HG03558 (cell line): ENCODE results near the gene PWP2.
"Not testable (repeated sequence)": the region's sequence is repeated elsewhere in the genome, so short reads cannot be mapped to it uniquely, and the experiment has no call there.

Experiments used
- ATAC-seq: cut with Tn5 transposase; IDR thresholded peaks from one replicate; pipeline ENCODE4 v1.9.1; 2021; ENCODE audit warnings: moderate number of reproducible peaks; ENCODE audit not compliant: unreplicated experiment; ENCODE audit errors: extremely low read depth

Gene PWP2

DNA sequence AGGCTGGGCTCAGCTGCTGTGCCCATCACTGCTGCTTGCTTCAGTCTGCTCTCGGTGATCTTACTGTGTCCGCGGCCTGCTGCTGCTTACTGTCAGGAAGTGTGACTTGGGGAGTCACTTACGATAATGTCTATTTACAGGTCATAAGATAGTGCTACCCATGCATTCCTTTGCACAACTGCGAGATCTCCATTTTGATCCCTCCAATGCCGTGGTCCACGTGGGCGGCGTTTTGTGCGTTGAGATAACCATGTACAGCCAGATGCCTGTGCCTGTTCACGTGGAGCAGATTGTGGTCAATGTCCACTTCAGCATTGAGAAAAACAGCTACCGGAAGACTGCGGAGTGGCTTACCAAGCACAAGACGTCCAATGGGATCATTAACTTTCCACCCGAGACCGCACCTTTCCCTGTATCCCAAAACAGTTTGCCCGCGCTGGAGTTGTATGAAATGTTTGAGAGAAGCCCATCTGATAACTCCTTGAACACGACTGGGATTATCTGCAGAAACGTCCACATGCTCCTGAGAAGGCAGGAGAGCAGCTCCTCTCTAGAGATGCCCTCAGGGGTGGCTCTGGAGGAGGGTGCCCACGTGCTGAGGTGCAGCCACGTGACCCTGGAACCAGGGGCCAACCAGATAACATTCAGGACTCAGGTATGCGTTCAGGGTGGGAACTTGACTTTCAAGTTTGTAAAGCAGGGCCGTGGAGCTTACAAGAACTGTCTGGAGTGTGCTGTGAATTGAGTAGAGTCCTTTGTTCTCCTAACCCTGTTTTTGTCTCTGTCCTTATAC is 24.4 kb upstream of the PWP2 start:
- ATAC-seq, result no peak

DNA sequence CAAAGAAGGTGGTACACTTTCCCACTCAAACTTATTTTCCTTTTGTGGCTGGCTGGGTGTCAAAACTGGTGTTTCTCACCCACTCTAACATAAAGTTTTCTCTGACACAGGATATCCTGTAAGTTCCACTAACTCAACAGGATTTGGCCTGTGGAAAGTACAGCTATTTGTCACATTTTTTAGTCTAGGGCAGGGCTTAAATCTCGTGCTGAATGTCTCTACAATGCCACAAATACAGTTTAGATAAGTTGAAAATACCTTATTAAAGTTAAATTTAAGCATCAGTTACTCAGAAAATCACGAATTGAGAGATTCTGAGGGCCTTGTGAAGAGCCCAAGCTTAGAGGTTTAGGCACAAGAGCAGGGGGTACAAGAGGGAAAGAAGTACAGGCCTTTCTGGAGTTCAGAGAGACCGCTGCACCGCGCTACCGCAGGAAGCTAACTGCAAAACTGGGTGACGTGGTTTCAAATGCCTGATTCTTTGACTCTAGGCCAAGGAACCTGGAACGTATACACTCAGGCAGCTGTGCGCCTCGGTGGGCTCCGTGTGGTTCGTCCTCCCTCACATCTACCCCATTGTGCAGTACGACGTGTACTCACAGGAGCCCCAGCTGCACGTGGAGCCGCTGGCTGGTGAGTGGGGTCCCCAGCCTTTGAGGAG is 23.4 kb upstream of the PWP2 start:
- no peak for ATAC-seq

DNA sequence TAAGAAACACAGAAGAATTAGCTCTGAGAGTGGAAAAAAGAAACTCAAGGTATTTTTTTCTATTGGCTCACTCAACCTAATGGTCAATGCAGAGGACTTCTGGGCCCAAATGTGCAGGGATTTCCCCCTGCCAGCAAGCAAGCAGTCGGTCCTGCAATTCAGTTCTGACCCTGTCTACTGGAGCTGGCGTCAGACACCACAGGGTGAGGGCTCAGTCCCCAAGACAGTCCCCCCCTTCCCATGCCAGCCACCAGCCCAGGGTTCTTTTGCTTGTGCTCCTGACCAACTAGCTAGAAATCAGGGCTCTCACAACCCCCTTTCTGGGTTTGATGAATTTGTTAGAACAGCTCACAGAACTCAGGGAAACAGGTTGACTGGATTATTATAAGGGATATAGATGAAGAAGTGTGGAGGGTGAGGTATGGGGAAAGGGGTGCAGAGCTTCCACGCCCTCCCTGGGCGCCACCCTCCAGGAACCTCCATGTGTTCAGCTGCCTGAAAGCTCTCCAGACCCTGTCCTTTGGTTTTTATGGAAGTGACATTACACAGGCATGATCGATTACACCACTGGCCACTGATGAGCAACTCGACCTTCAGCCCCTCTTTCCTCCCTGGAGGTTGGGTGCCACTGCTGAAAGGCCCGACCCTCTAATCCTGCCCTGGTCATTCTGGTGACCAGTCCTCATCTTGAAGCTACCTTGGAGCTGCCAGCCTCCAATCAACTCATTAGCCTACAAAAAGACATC is 22.5 kb upstream of the PWP2 start:
- ATAC-seq, result no peak

DNA sequence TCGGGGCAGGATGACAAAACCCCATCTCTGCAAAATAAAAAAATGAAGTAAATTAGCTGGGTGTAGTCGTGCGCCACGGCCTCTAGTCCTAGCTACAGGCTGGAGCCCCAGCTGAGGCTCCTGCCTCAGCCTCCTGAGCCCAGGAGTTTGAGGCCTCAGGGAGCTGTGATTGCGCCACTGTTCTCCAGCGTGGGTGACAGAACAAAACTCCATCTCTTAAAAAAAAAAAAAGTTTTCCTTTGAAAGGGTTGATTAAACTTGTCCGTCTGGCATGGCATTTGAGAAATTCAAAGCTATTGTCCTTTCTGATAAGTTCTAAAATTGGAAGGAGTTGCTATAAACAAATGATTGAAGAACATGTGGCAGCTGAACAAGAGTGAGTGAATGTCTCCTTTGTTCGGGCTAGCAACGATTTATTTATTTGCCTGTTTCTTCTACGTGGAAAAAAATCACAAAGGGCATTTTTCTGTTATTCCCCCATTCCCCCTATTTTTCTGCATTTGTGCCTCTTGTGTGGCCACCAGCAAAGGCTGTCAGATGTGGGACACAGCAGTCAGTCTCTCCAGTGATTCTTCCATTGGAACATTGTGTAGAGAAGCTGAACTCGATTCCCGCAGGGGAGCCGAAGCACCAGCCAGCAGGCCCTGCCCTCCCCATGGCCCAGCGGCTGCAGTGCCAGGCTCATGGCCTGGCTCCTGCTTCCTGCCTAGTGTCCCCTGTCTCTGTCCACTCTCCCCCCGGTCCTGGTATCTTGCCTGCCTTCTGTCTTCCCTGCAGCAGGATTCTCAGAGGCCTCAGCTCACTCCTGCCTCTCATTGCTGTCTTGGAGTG is 21.5 kb upstream of the PWP2 start:
- no peak for ATAC-seq

DNA sequence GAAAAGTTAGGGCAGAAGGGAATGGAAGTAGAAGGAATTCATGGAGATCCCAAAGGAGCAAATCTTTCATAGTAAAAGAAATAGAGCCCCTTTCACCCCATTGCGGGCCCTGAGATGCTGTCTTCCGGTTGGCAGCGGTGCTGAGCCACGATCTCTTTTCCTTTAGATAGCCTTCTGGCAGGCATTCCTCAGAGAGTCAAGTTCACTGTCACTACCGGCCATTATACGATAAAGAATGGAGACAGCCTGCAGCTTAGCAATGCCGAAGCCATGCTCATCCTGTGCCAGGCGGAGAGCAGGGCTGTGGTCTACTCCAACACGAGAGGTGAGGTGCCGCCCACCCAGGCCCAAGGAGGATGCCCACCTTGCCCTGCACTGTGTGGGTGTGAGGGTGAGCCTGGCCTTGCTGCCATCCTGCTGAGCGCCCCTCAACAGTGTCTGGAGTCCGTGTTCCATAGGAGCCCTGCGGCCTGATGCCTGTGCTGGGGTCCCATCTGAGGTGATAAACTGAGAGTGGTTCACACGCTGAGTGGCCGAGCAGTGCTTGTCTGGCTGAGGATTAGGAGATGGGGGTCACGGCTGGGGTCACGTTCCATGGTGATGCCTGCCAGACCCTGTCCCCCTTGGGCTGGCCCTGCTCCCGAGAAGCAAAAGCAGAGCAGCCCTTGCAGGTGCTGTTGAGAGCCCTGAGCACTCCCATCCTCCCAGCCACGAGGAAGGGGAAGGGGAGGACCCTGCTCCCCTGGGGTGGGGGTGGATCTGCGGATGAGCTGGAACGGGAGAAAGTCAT is 20.4 kb upstream of the PWP2 start:
- ATAC-seq, result no peak

DNA sequence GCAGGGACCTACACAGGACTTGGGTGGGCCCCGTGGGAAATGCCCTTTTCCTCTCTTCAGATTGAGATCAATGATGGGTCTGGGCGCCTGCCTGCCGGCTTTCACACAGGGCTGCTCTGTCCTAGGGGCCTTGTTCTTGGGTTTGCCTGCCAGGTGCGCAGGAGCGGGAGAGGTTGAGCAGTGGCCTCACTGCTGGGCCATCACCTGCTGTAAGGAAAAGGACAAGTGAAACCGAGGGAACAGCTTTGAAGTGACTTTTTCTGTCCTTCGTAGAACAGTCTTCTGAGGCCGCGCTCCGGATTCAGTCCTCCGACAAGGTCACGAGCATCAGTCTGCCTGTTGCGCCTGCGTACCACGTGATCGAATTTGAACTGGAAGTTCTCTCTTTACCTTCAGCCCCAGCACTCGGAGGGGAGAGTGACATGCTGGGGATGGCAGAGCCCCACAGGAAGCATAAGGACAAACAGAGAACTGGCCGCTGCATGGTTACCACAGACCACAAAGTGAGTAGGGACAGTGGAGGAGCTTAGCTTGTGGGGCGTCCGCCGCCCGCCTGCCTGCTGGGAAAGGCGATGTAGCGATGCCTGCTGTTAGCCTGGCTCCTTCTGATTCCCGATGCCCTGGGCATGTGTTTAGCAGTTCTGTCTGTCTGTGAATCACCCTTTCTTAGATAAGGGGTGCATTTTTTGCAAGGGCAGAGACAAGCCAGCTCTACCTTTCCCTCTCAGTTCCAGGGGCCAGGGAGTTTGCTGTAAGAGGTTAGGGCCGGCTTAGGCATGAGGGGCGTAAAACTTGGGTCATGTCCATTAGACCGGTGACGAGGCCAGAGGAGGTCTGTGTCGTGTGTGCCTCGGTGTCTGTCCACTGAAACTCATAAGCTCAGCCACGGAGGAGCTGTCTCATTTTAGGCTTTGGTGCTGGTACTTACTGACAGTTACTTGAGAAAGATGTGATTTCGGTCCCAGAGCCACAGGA is 19.5 kb upstream of the PWP2 start:
- ATAC-seq, result no peak

DNA sequence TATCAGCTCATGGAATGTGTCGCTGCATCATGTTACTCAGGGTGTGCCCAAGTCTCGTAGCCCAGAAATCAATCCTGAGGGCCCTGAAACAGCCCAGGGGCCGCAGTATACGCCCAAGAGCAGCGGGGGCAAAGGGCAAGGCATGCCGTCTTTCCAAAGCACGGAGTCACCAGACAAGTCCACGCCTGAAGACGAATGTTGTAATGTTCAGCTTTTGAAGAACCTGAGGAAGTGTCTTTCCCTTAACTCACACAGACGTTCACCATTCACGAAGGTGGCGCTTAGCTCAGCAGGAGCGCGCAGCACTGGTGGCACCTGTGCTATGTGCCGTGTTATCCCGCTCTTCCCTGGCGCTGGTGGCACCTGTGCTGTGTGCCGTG is 18.8 kb upstream of the PWP2 start:
- no peak for ATAC-seq

DNA sequence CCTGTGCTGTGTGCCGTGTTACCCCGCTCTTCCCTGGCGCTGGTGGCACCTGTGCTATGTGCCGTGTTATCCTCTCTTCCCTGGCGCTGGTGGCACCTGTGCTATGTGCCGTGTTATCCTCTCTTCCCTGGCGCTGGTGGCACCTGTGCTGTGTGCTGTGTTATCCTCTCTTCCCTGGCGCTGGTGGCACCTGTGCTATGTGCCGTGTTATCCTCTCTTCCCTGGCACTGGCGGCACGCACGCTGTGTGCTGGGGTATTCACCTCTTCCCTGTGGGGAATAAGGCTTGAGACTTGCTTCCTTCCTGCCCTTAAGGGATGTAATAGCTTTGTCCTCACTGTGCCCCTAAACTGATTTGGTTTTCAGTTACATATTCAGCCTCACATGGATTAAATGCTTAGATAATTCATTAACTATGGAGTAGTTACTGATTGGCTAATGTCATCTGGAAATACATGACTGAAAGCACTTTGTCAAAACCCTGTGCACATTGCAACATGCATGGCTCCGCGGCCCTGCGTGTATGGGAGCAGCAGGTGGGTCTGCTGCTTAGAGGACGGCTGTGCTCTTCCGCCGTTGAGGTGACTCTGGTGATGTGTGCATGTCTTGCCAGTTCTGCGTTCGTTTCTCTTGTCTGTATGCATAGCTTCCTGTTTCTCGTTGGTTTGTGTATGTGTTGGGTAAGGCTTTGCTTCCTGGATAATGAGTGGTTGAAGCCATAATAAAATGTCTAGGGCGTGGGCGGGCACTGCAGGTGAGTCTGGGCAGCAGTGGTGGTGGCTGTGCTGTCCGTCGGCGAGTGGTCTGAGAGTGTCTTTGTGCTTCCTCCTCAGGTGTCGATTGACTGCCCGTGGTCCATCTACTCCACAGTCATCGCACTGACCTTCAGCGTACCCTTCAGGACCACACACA is 17.9 kb upstream of the PWP2 start:
- no peak for ATAC-seq

DNA sequence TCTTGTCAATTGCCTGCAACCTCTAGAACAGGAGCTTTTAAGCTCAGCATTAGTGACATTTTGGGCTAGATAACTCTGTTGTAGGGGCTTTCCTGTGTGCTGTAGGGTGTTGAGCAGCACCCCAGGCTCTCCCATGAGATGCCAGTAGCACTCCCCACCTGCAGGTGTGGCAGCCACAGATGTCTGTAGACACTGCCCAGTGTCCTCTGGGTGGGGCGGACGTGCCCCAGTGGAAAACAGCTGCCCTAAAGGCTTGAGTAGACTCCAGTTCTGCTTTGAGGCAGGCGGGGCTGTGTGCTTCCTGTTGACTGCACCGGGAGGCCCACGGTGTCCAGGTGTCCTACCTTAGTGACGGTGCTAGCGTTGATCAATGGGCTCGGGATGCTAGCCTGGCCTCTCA is 16.9 kb upstream of the PWP2 start:
- ATAC-seq, result no peak

DNA sequence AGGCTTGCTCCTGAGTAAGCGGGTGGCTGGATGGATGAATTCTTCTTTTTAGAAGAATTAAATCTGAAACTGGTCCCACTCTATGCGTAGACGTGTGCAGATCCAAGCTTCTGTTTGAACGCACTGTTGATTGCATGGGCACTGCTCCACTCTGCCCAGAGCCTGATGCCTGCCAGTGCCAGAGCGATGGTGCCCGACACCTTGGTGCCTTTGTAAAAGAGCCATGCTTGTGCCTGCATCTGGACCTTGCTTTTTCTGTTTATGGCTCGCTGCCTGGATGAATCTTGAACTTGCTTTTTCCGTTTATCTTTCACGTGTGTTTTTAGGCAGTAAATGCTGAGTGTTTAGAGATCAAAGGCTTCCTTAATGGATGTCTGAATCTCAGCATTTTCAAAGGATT is 15.0 kb upstream of the PWP2 start:
- no peak for ATAC-seq

DNA sequence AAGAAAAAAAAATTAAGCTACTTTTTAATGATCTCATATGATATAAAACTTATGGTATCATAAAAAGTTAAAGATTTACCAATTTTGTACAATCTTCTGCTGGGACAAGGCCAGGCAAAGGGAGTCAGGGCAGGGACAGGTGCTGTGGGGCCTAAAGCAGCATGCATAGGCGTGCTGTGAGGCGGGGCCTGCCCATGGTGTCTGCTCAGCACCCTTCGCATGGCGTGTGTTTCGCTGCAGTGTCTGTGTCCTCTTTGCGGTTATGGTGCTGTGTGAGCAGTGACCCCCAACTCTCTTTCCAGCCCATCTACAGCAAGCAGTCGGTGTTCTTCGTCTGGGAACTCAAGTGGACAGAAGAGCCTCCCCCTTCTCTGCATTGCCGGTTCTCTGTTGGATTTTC is 13.4 kb upstream of the PWP2 start:
- no peak for ATAC-seq

DNA sequence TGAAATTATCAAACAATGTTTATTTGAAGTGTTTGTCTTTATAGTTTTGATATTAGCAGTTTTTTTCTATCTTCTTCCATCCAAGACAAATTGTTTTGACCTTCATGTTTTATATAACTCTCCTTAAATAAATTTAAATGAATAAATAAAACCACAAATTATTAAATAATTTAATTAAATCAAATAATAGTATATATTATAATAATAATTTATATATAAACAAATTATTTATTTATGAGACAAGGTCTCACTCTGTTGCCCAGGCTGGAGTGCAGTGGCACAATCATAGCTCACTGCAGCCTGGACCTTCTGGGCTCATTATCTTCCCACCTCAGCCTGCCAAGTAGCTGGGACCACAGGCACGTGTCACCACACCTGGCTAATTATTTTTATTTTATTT is 12.4 kb upstream of the PWP2 start:
- no peak for ATAC-seq

DNA sequence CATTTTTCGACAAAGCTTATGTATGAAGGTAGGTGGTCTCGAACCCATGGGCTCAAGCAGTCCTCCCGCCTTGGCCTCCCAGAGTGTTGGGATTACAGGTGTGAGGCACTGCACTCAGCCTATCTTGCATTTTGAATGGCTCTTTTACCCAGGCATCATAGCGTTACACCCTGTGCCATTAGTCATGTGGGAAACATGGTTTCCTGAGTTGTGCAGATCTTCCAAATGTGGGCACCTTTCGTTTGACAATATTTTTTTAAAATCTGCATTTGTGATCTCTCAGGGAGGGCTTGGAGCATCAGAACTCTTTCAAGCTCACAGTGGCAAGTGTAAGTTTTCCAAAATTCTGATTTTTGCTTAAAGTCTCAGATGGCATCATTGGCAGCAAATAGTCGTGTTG is 8.7 kb upstream of the PWP2 start:
- ATAC-seq, result not testable (repeated sequence)

DNA sequence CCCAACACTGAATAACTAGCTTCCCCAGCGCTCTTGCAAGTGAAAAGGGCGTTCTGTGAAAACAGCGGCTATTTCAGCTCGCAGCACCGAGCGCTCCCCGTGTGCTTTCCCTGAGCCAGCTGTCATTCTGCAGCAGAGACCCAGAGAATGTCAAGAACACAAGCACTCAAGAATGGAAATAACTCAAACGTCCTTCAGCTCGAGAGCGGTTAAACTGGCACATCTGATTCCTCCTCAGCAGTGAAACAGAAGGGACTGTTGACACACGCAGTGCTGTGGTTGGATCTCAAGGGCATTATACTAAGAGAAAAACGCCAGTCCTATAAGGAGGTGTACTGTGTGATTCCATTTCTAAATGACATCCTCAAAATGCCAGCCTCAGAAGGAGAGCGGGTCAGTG is 8.2 kb upstream of the PWP2 start:
- ATAC-seq, result not testable (repeated sequence)

DNA sequence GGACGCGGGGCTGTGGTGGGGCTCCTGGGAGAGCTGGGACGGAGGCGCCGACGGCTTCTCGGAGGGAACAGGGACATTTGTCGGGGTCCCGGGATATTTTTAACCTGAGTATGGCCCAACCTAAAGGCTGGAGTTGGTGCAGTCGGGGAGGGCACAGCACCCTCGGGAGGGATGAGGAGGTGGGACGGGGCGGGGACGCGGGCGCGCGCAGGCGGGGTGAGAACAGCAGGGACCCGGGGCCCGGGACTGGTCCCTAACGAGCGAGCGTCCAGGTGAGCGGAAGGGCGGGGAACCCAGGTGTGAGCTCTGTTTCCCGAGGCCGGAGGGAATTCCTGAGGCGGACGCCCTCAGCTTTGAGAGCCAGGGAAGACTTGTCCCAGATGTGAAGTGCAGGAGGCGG is 390 bp downstream of the PWP2 start:
- not testable (repeated sequence) for ATAC-seq

DNA sequence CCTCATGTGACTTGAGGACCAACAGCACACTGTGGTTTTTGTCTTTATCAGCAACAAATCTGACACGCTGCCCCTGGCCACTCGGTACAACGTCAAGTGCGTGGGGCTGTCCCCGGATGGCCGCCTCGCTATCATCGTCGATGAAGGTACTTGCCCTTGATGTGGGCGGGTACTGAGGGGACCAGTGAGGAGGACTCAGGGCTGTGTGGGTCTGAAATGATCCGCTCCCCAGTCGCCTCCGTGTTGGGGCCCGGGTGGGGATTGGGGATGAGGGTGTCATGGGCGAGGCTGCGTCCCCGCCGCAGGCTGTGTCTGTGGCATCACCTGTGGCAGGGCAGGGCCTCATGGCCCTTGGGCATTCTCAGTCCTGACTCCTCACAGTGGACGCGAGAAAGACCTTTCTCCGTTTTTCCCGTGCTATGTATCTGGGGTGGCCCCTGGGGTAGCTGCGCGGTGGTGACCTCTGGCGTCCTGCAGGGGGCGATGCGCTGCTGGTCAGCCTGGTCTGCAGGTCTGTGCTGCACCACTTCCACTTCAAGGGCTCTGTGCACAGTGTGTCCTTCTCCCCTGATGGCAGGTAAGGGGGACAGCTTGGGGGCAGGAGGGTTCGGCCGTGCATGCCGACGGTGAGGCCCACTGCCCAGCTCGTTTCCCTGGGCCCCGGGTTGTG is 6.6 kb downstream of the PWP2 start:
- not testable (repeated sequence) for ATAC-seq

DNA sequence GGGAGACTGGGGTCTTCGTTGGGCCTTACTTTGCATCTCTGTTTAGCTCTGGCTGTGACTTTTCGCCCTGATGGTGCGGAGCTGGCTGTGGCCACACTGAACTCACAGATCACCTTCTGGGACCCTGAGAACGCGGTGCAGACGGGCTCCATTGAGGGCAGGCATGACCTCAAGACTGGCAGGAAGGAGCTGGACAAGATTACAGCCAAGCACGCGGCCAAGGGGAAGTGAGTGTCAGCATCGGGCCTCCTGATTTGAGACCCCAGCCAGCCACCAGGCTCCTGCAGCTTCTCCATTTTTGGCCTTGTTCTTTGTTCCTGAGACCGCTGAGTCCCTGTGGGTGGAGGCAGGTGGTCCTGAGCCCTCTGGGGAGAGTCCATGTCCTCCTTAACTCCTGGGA is 14.9 kb downstream of the PWP2 start:
- not testable (repeated sequence) for ATAC-seq
